HG02623 (cell line): ENCODE data around the gene ARL3.
"Not testable (repeated sequence)": the region's sequence is repeated elsewhere in the genome, so short reads cannot be mapped to it uniquely, and the experiment has no call there.

Source experiments
- ATAC-seq: cut with Tn5 transposase; IDR thresholded peaks from one replicate; pipeline ENCODE4 v1.9.1; 2021; ENCODE audit warnings: moderate library complexity; ENCODE audit not compliant: unreplicated experiment

ARL3 gene

GRCh38 chr10:102705531-102705930 lies 8.7 kb downstream of the ARL3 start:
- ATAC-seq = no peak

- ATAC-seq = no peak
Observed at GRCh38 chr10:102704915-102705314, 9.3 kb downstream of the ARL3 start.

GRCh38 chr10:102702742-102703141 lies 11.5 kb downstream of the ARL3 start:
- ATAC-seq = no peak

GRCh38 chr10:102701796-102702195 lies 12.4 kb downstream of the ARL3 start:
- no peak for ATAC-seq

- ATAC-seq = no peak
Observed at GRCh38 chr10:102701272-102701671, 12.9 kb downstream of the ARL3 start.

GRCh38 chr10:102698894-102699293 lies 15.3 kb downstream of the ARL3 start:
- ATAC-seq = no peak

GRCh38 chr10:102696736-102697135 lies 17.5 kb downstream of the ARL3 start:
- ATAC-seq = no peak

- not testable (repeated sequence) for ATAC-seq
Observed at GRCh38 chr10:102695401-102695800, 18.8 kb downstream of the ARL3 start.

GRCh38 chr10:102691285-102692066 lies 22.7 kb downstream of the ARL3 start:
- ATAC-seq = no peak

GRCh38 chr10:102683736-102684135 lies 30.5 kb downstream of the ARL3 start:
- no peak for ATAC-seq

GRCh38 chr10:102682981-102683380 lies 31.2 kb downstream of the ARL3 start:
- ATAC-seq = no peak

- ATAC-seq = no peak
Observed at GRCh38 chr10:102682416-102682815, 31.8 kb downstream of the ARL3 start.

GRCh38 chr10:102681696-102682095 lies 32.5 kb downstream of the ARL3 start:
- ATAC-seq = no peak

GRCh38 chr10:102679596-102679995 lies 34.6 kb downstream of the ARL3 start:
- ATAC-seq = no peak

- ATAC-seq = no peak
Observed at GRCh38 chr10:102678842-102679289, 35.3 kb downstream of the ARL3 start.

GRCh38 chr10:102678068-102678400 lies 36.2 kb downstream of the ARL3 start:
- ATAC-seq = no peak

GRCh38 chr10:102677331-102678067 lies 36.7 kb downstream of the ARL3 start:
- no peak for ATAC-seq

- ATAC-seq = no peak
Observed at GRCh38 chr10:102676534-102677315, 37.5 kb downstream of the ARL3 start.

GRCh38 chr10:102675666-102676533 lies 38.3 kb downstream of the ARL3 start:
- ATAC-seq = no peak

- no peak for ATAC-seq
Observed at GRCh38 chr10:102675011-102675665, 39.1 kb downstream of the ARL3 start.
